Measurements from ENCODE around the gene METTL3.

METTL3 gene

DNA sequence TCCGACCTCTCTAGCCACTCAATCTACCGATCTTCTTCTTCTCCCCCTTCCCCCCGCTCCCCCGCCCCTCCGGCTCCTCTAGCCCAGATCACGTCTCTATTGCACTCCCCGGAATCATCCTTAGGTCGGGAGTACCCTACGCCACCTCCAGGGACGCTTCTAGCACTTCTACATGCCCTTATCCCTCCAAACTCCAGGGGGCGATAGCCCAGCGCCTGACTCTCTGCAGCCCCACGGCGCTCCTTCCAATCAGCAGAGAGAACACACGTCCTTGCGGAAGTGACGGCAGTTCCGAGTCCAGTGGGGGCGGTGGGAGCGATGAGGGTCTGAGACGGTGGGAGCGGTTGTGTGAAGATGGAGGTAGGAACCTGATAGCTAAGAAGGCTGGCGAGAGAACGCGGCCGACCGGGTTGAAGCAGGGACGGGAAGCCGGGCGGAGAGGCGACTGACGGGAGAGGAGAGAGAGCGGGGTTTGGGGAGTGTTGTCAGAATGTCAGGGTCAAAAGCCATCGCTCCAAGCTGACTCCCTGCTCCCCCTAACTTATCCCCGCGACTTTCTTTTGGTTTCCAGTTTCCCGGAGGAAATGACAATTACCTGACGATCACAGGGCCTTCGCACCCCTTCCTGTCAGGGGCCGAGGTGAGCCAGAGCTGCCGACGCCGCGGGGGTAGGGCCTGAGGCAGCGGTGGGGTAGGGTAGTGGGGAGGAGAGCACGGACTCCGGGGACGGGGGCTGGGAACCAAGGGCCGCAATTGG lies 34.0 kb downstream of the METTL3 start, which contains the start of the genes RAB2B and TOX4:
Gene RAB2B, minus strand, starts transcription at position 35 of the 757 bp plus-strand sequence. CDS start 87 bp downstream, outside the sequence.
Gene TOX4, plus strand, starts transcription at position 271 of the 757 bp plus-strand sequence. Its CDS starts 84 bp downstream, at position 355.
- peak within 1 kb of the TSS; percentile 90 for H3K9ac ChIP-seq
- H3K27ac ChIP-seq: peak within 1 kb of the TSS; percentile 79
- H3K36me3 ChIP-seq: peaks cover 55% of the 10 kb centered on the region
- H3K27me3 ChIP-seq: no peaks in the 10 kb centered on the region
- H3K4me2 ChIP-seq: peak within 1 kb of the TSS; percentile 92
- H3K4me1 ChIP-seq: peaks cover 25% of the 10 kb centered on the region
- no peak for TF ChIP-seq Cebpa-rat (IDR thresholded peaks at IDR 0.05)
- H3K9me3 ChIP-seq: no peaks in the 10 kb centered on the region
- peak within 1 kb of the TSS; percentile 98 for H3K4me3 ChIP-seq
- H4K20me1 ChIP-seq: peaks cover 44% of the 10 kb centered on the region

DNA sequence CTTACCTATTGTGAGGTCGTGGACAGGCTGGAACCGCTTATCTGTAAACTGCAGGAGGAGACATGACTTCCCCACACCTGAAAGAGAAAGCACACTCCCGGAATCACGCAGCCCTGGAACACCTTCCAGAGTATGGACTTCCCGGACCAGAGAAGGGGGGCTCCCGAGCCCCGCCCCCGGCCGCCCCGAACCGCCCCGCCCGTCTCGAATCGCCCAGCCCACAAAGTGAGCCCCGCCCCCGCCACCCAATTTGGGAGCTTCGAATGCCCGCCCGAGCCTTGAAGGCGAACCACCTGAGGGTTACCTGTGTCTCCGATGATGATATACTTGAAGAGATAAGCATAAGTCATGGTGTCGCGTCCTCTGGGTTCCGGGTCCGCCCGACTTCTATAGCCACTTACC lies 34.6 kb downstream of the METTL3 start:
- TF ChIP-seq Cebpa-rat (IDR thresholded peaks at IDR 0.05): no peak
- Histone ChIP-seq H3K9me3 (no peaks in the 10 kb centered on the region), H3K4me3 (peak overlapping the region; percentile 98), H3K27ac (0 out of 2 replicates have a peak overlapping the region, but pooled peaks have one; percentile 18), H4K20me1 (peaks cover 40% of the 10 kb centered on the region), H3K4me1 (peaks cover 25% of the 10 kb centered on the region), H3K36me3 (peaks cover 50% of the 10 kb centered on the region), H3K9ac (peak overlapping the region; percentile 73), H3K4me2 (peak overlapping the region; percentile 69), H3K27me3 (no peaks in the 10 kb centered on the region)

DNA sequence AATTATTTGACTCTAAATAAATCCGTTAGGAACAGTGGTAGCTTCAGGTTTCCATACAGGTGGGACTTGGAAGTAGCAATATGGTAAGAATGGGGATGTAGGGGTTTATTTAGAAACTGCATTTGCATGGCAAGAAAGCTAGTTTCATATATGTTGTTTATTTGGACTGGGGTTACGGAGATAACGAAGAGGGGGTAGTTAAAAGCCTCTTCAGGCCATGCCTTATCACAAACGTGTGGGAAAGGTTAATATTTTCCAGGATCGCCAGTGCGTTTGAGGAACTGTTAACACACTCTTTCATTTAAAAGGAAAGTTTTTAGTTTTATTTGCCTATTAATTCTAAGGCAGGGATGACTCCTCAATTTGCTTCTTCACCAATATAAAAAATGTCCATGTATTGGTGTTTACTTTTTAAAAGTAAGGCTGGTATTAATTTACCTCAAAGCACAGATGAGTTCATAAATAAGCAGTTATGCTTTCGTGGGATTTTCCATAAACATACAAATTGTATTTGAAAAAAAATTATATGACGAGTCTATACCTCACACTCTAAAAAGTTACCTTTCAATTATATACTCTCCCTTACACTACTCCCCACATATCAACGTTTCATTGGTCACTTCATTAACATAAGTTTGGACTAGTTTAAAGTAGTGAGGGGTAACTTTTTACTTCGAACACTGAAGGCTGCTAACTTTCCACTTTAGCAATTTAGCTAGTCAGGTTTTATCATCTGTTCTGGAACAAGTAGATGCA lies 35.2 kb downstream of the METTL3 start:
- Histone ChIP-seq H3K9ac (peak overlapping the region; percentile 73), H3K4me3 (peak overlapping the region; percentile 98), H3K4me2 (peak overlapping the region; percentile 69), H4K20me1 (peaks cover 34% of the 10 kb centered on the region), H3K27ac (0 out of 2 replicates have a peak overlapping the region, but pooled peaks have one; percentile 18), H3K27me3 (no peaks in the 10 kb centered on the region), H3K4me1 (peaks cover 25% of the 10 kb centered on the region), H3K36me3 (peaks cover 49% of the 10 kb centered on the region), H3K9me3 (no peaks in the 10 kb centered on the region)
- TF ChIP-seq Cebpa-rat (IDR thresholded peaks at IDR 0.05): no peak

DNA sequence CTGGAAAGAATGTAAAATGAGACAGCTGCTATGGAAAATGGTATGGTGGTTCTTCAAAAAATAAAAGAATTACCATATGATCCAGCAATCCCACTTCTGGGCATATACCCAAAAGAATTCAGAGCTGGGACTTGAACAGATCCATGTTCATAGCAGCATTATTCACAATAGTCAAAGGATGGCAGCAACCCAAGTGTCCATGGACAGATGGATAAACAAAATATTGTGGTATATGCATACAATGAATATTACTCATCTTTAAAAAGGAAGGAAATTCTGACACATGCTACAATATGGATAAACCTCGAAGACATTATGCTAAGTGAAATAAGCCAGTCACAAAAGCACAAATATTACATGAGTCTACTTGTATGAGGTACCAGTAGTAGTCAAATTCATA lies 43.5 kb downstream of the METTL3 start:
- TF ChIP-seq Cebpa-rat (IDR thresholded peaks at IDR 0.05): no peak
- H3K9ac ChIP-seq: no peak overlapping the region
- H3K4me2 ChIP-seq: no peak overlapping the region
- no peak overlapping the region for H3K4me3 ChIP-seq
- H4K20me1 ChIP-seq: no peaks in the 10 kb centered on the region
- no peaks in the 10 kb centered on the region for H3K9me3 ChIP-seq
- H3K27ac ChIP-seq: no peak overlapping the region
- peaks cover 80% of the 10 kb centered on the region for H3K36me3 ChIP-seq
- H3K4me1 ChIP-seq: peaks cover 11% of the 10 kb centered on the region
- no peaks in the 10 kb centered on the region for H3K27me3 ChIP-seq

DNA sequence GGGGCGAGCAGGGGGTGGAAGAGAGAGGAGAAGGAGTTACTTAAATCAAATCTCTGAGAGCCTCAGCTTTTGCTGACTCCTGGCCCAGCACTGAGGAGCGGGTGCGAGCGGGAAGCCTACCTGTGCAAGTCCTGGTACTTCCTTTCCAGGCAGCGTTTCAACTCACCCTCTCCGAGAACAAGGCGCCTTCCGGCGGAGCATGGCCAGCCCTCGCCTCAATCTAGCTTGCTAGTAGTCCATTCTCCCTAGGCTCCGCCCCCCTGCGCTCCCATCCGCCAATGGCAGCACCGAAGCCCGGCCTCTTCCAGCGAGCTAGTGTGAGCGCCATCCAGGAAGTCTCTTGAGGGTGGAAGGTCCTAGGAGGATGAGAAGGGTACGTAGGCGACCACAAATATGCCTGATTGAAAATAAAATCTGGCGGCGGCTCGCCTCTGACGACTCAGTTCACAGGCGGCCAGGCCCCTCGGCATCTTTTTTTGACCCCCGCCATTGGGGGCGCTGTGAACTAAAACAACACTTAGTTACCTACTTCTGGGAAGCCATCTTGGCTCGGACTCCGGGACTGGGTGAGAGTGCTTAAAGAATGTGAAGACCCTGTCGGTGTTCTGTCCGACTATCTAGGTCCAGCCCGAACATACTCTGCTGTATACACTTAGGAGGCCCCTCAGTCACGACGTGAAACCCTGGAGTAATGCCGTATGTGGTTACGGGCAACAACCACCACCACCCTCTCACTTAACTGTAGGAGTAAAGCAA lies 55.0 kb downstream of the METTL3 start, which contains the start of gene CHD8:
Gene CHD8, minus strand, starts transcription at position 212 of the 756 bp plus-strand sequence. CDS start 24,480 bp downstream, outside the sequence.
- H3K4me3 ChIP-seq: peak within 1 kb of the TSS; percentile 99
- peaks cover 47% of the 10 kb centered on the region for H4K20me1 ChIP-seq
- H3K9ac ChIP-seq: peak within 1 kb of the TSS; percentile 95
- no peaks in the 10 kb centered on the region for H3K27me3 ChIP-seq
- H3K4me1 ChIP-seq: peaks cover 30% of the 10 kb centered on the region
- H3K36me3 ChIP-seq: peaks cover 47% of the 10 kb centered on the region
- H3K27ac ChIP-seq: peak within 1 kb of the TSS; percentile 91
- H3K4me2 ChIP-seq: peak within 1 kb of the TSS; percentile 94
- TF ChIP-seq Cebpa-rat (IDR thresholded peaks at IDR 0.05): no peak
- no peaks in the 10 kb centered on the region for H3K9me3 ChIP-seq

DNA sequence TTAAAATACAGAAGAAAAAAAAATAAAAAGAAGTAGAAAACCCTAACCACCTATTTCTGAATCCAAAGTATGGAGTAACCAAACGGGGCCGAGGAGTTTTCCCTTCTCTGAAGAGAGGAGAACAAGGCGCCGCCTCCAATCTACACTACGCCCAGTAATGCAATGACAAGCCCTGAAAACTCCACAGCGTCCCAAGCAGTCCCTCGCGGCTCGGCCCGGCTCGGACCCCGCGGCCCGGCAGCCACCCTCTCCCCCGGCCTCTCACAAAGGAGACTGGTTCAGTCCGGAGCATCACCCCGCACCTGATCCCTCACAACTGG lies 55.6 kb downstream of the METTL3 start:
- peak overlapping the region; percentile 94 for H3K4me2 ChIP-seq

DNA sequence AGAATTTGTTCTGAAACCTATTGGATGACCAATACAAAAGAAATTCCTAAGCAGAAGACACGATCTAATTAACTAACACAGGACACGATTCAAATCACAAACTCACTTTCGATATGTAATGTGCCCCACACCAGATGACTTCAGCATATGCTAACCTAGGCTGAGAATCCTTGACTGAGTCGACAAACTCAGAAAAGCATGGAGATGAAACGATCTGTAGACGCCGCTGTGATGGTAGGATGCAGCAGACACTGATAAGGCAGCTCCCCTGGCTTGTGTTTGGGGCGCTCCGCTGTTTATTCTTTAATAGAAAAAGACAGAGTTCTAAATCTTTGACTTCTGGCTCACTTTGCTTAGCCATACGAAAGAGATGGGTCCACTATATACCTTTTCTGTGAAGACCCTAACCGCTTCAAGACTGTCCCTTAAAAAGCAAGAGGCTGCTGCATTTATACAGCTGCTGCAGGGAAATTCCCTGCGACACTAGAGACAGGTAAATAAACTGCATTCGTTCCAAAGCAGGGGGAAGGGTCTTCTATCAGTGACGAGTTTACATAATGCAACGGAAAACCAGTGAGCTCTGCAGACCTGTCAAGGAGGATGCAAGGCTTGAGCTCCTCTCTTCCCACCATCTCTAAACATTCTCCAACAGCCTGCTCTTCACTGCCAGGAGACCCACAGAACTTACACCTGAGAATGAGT lies 56.1 kb downstream of the METTL3 start:
- peak overlapping the region; percentile 88 for H3K27ac ChIP-seq

More for the DNA sequence above, 55.6 kb downstream of the METTL3 start:
- no peak for TF ChIP-seq Cebpa-rat (IDR thresholded peaks at IDR 0.05)
- no peaks in the 10 kb centered on the region for H3K27me3 ChIP-seq
- no peaks in the 10 kb centered on the region for H3K9me3 ChIP-seq
- peaks cover 52% of the 10 kb centered on the region for H4K20me1 ChIP-seq
- H3K4me1 ChIP-seq: peaks cover 30% of the 10 kb centered on the region
- peak overlapping the region; percentile 95 for H3K9ac ChIP-seq
- H3K4me3 ChIP-seq: peak overlapping the region; percentile 99
- H3K27ac ChIP-seq: peak overlapping the region; percentile 88
- peaks cover 42% of the 10 kb centered on the region for H3K36me3 ChIP-seq

DNA sequence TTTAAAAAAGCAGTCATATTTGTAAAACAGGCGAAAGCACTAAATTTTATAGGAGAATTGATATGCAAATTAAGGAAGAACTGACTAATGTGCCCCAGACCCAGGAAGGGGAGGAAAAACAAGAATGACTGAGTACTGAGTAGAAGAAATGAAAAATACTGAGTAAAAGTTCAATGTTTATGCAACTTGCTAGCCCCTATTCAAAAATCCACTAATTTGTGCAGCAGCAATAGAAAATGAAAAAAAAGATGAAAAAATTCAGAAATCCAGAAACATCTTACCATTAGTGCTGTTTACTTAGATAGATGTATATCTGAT lies 61.3 kb downstream of the METTL3 start:
- Histone ChIP-seq H3K36me3 (peaks cover 60% of the 10 kb centered on the region), H3K27ac (no peak overlapping the region), H3K9me3 (no peaks in the 10 kb centered on the region), H3K27me3 (no peaks in the 10 kb centered on the region), H3K9ac (no peak overlapping the region), H3K4me1 (peaks cover 21% of the 10 kb centered on the region), H3K4me2 (no peak overlapping the region), H3K4me3 (no peak overlapping the region), H4K20me1 (peaks cover 100% of the 10 kb centered on the region)
- TF ChIP-seq Cebpa-rat (IDR thresholded peaks at IDR 0.05): no peak

More for the DNA sequence above, 56.1 kb downstream of the METTL3 start:
- Histone ChIP-seq H3K4me2 (peak overlapping the region; percentile 94), H3K9ac (peak overlapping the region; percentile 95), H4K20me1 (peaks cover 58% of the 10 kb centered on the region), H3K4me3 (peak overlapping the region; percentile 99), H3K9me3 (no peaks in the 10 kb centered on the region), H3K27me3 (no peaks in the 10 kb centered on the region), H3K4me1 (peaks cover 30% of the 10 kb centered on the region), H3K36me3 (peaks cover 37% of the 10 kb centered on the region)
- TF ChIP-seq Cebpa-rat (IDR thresholded peaks at IDR 0.05): no peak

Data from BLaER1 (cell line).